B cell (primary cell): Measurements from ENCODE around the gene TMA7. TPM values are rescaled to one million over a fixed set of nuclear protein-coding genes. Genes with fewer than 3 reads are reported as not detected.
"Not testable (repeated sequence)": the region's sequence is repeated elsewhere in the genome, so short reads cannot be mapped to it uniquely, and the experiment has no call there.

ENCODE experiments used
- ATAC-seq: fragments of 200-7000 bp; cut with Tn5 transposase; one replicate; pipeline ENCODE4 v1.10.0; 2021; ENCODE audit warnings: low read depth, mild to moderate bottlenecking, moderate number of reproducible peaks, moderate library complexity
- CTCF ChIA-PET: fragments of 350-600 bp; sonication (Branson Sonifier 250); formaldehyde crosslinking; loops from one replicate; lab custom pipeline; 2021; ENCODE audit warnings: antibody characterized with exemption, inconsistent platforms; lab: Charles Lee
- POLR2A ChIA-PET: fragments of 350-600 bp; sonication (Branson Sonifier 250); formaldehyde crosslinking; loops from one replicate; lab custom pipeline; 2021; ENCODE audit warnings: antibody characterized with exemption; lab: Charles Lee
- DNase-seq: peaks from one replicate; pipeline ENCODE4 v3.0.0; 2013
- H2AFZ ChIP-seq: 2 replicates; pipeline ENCODE4 v1.6.1; 2012; ENCODE audit warnings: mild to moderate bottlenecking, low read depth, low read length; ENCODE audit not compliant: insufficient read depth, poor library complexity, severe bottlenecking
- H3K27ac ChIP-seq, 2 donors: 1 replicate in 1 of 2; 2 replicates in 1 of 2; pipeline ENCODE4 v1.5.1; 2012 to 2013; ENCODE audit warnings: low read length in 2 of 2, mild to moderate bottlenecking in 2 of 2, moderate library complexity in 1 of 2
- H3K27me3 ChIP-seq, 4 experiments: fragments of 200-600 bp in 1 of 4; sonication (generic) in 1 of 4; replicated peaks in 1 of 4; 1 replicate in 2 of 4; 2 replicates in 2 of 4; pipeline versions ENCODE4 v1.6.1 to v1.7.0; 2013 to 2016; ENCODE audit warnings: low read length in 3 of 4, mild to moderate bottlenecking in 2 of 4, mixed read lengths in 1 of 4, moderate library complexity in 1 of 4; ENCODE audit not compliant: insufficient read depth in 4 of 4, control insufficient read depth in 3 of 4; ENCODE audit errors: control extremely low read depth in 1 of 4
- H3K36me3 ChIP-seq, 2 experiments: replicated peaks in 1 of 2; 1 replicate in 1 of 2; 2 replicates in 1 of 2; pipeline versions ENCODE4 v1.6.1 to v1.7.1; 2013; ENCODE audit warnings: low read length in 1 of 2; ENCODE audit not compliant: insufficient read depth in 2 of 2, control insufficient read depth in 1 of 2; ENCODE audit errors: control extremely low read depth in 1 of 2, extremely low read depth in 1 of 2
- H3K4me1 ChIP-seq, 2 donors: fragments of 200-600 bp in 1 of 2; sonication (generic) in 1 of 2; 1 replicate in 1 of 2; 2 replicates in 1 of 2; pipeline versions ENCODE4 v1.5.1 to v1.6.1; 2013 to 2017; ENCODE audit warnings: low read length in 2 of 2; ENCODE audit not compliant: control insufficient read depth in 2 of 2, insufficient read depth in 2 of 2
- H3K4me2 ChIP-seq: replicated peaks from 2 replicates; pipeline ENCODE3; 2012; ENCODE audit warnings: mild to moderate bottlenecking, low read depth, low read length; ENCODE audit not compliant: poor library complexity, severe bottlenecking
- H3K4me3 ChIP-seq, 5 experiments: fragments of 200-600 bp in 1 of 5; sonication (generic) in 1 of 5; 1 replicate in 3 of 5; 2 replicates in 2 of 5; pipeline versions ENCODE4 v1.5.1 to v1.7.0; 2011 to 2016; ENCODE audit warnings: low read length in 4 of 5, mild to moderate bottlenecking in 4 of 5, low read depth in 2 of 5, control low read depth in 1 of 5, moderate library complexity in 1 of 5; ENCODE audit not compliant: insufficient read depth in 1 of 5; ENCODE audit errors: control extremely low read depth in 1 of 5, extremely low read depth in 1 of 5
- H3K79me2 ChIP-seq: fragments of 200-600 bp; sonication (generic); one replicate; pipeline ENCODE4 v1.6.0; 2016; ENCODE audit warnings: low read length; ENCODE audit not compliant: control insufficient read depth, insufficient read depth
- H3K9ac ChIP-seq: fragments of 200-600 bp; sonication (generic); 2 replicates; pipeline ENCODE4 v1.6.1; 2017; ENCODE audit warnings: mild to moderate bottlenecking, low read length, moderate library complexity
- H3K9me3 ChIP-seq, 3 donors: one replicate each; pipeline versions ENCODE4 v1.6.1 to v1.7.1; 2013; ENCODE audit warnings: low read length in 2 of 3; ENCODE audit not compliant: control insufficient read depth in 2 of 3, insufficient read depth in 1 of 3; ENCODE audit errors: control extremely low read depth in 1 of 3
- H4K20me1 ChIP-seq: 2 replicates; pipeline ENCODE4 v1.6.0; 2012; ENCODE audit warnings: mild to moderate bottlenecking, low read length; ENCODE audit not compliant: insufficient read depth, control insufficient read depth, poor library complexity, severe bottlenecking
- H3K27ac Mint-ChIP-seq: one replicate; pipeline ENCODE4 v1.8.0; 2021; ENCODE audit warnings: mixed read lengths
- H3K27me3 Mint-ChIP-seq: one replicate; pipeline ENCODE4 v1.8.0; 2021; ENCODE audit warnings: mixed read lengths
- H3K4me1 Mint-ChIP-seq: one replicate; pipeline ENCODE4 v1.8.0; 2021; ENCODE audit warnings: mixed read lengths
- H3K4me3 Mint-ChIP-seq: one replicate; pipeline ENCODE4 v1.8.0; 2021; ENCODE audit warnings: mixed read lengths
- H3K9me3 Mint-ChIP-seq: one replicate; pipeline ENCODE4 v1.8.0; 2022; ENCODE audit warnings: mixed read lengths; ENCODE audit not compliant: insufficient read depth
- CTCF ChIP-seq: fragments of 200-600 bp; IDR thresholded peaks from one replicate; pipeline ENCODE4 v1.8.0; 2022; ENCODE audit warnings: antibody characterized with exemption, mild to moderate bottlenecking
- EZH2 ChIP-seq: IDR thresholded peaks from 2 replicates; pipeline ENCODE4 v1.6.1; 2012; ENCODE audit warnings: borderline replicate concordance, low read depth, mild to moderate bottlenecking, moderate library complexity, low read length; ENCODE audit not compliant: insufficient read depth, poor library complexity, severe bottlenecking
- WGBS: methylation state at CpG from one replicate; pipeline ENCODE4 v1.1.5; 2013; ENCODE audit warnings: missing lambda C conversion rate; ENCODE audit not compliant: insufficient coverage; 5-methylcytosine and 5-hydroxymethylcytosine counted together
- intact Hi-C: fragments of 100-400 bp; cut with micrococcal nuclease; formaldehyde crosslinking; loops from one replicate; pipeline ENCODE4 v1.10.0; 2022
- polyA plus RNA-seq: library from polyadenylated mRNA; depleted of rRNA; stranded (reverse); fragments of >200 nt; gene quantifications from 2 replicates; pipeline ENCODE4 v1.2.3, GENCODE V29; 2012
- total RNA-seq, 2 donors: library from RNA; stranded (reverse); fragments of 120-200 nt in 1 of 2; gene quantifications; 1 replicate in 1 of 2; 2 replicates in 1 of 2; pipeline versions ENCODE4 v1.2.3 to v1.2.4, GENCODE V29; 2013 to 2022

TMA7 gene
- total and polyA plus RNA-seq, 2 donors (not counting 1 experiment from before 2014, with no cell fraction given): 169 to 194 TPM

GRCh38 chr3:48401434-48401901, 38.6 kb upstream of the TMA7 start:
- not testable (repeated sequence) for H3K27me3 ChIP-seq, H4K20me1 ChIP-seq, H3K4me3 Mint-ChIP-seq, H3K4me1 Mint-ChIP-seq, DNase-seq, H3K9me3 Mint-ChIP-seq, H2AFZ ChIP-seq, H3K4me3 ChIP-seq, H3K27me3 Mint-ChIP-seq, H3K79me2 ChIP-seq, H3K36me3 ChIP-seq, ATAC-seq, H3K4me1 ChIP-seq, H3K9me3 ChIP-seq, H3K9ac ChIP-seq, H3K4me2 ChIP-seq, H3K27ac Mint-ChIP-seq, H3K27ac ChIP-seq
- ChIA-PET CTCF (interaction anchor here (0.6 to 8.0 kb wide), 58 partner anchors 8 to 884 kb away, joined by 3 to 330 read pairs (median 5); partner anchors contain the start of genes ATRIP, CCDC51, NCKIPSD and NME6), POLR2A (interaction anchor here (0.7 to 1.0 kb wide), 2 partner anchors 35 to 162 kb away, joined by 3 to 5 read pairs; no protein-coding TSS in a partner anchor)
- over 99% methylated on average over 12 of the region's 12 CpGs for WGBS
- intact Hi-C loops: loop anchor here (1.0 kb wide), 4 partner anchors 35 to 208 kb away; partner anchors contain the start of gene UQCRC1

GRCh38 chr3:48402281-48402732, 37.8 kb upstream of the TMA7 start:
- no peak overlapping the region for H3K4me2 ChIP-seq
- H3K4me3 Mint-ChIP-seq: no peak overlapping the region
- no peak overlapping the region for H2AFZ ChIP-seq
- no peak overlapping the region for H3K9ac ChIP-seq
- no peak overlapping the region for H3K4me3 ChIP-seq
- H3K4me1 ChIP-seq: no peaks in the 10 kb centered on the region
- H3K27me3 Mint-ChIP-seq: peaks cover 7% of the 10 kb centered on the region
- TF ChIP-seq CTCF: no peak
- TF ChIP-seq EZH2: no peak
- no peaks in the 10 kb centered on the region for H4K20me1 ChIP-seq
- peak; percentile 0 for DNase-seq
- H3K9me3 Mint-ChIP-seq: no peaks in the 10 kb centered on the region
- H3K36me3 ChIP-seq: no peaks in the 10 kb centered on the region
- H3K4me1 Mint-ChIP-seq: no peaks in the 10 kb centered on the region
- 88% methylated on average over 8 of the region's 8 CpGs for WGBS
- no peak overlapping the region for H3K27ac Mint-ChIP-seq
- no peak for ATAC-seq
- ChIA-PET POLR2A (no interaction called here), CTCF (interaction anchor here (0.6 to 8.0 kb wide), 11 partner anchors 22 to 289 kb away, joined by 3 to 330 read pairs (median 9); partner anchors contain the start of genes CCDC51, PFKFB4, PLXNB1 and SHISA5)
- no peak overlapping the region for H3K27ac ChIP-seq
- intact Hi-C loops: no loop called here
- no peaks in the 10 kb centered on the region for H3K27me3 ChIP-seq
- H3K9me3 ChIP-seq: no peaks in the 10 kb centered on the region
- H3K79me2 ChIP-seq: no peaks in the 10 kb centered on the region
